ENCODE measurements around the gene NEK7. TPM values are rescaled to one million over a fixed set of nuclear protein-coding genes. Genes with fewer than 3 reads are reported as not detected.
"Not testable (repeated sequence)": the region's sequence is repeated elsewhere in the genome, so short reads cannot be mapped to it uniquely, and the experiment has no call there.

Gene NEK7
- total RNA-seq, 1 donor from 2014 or later = 62.7 TPM

DNA sequence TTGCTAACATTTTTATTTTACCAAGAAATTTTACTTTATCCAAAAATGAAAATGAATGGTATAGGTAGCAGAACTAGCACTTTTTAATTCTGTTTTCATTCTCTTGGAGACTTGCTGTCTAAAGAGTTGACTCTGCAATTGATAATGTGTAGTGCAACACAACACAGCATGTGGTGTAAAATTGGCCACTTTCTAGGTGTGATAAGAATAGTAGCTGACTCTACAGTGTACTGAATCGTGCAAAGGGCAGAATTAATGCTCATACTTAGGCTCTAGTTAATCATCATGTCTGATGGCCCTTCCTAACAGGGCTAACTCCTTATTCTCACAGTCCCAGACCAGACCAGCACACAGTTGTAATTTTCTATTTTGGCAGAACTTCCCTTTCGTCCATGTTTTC is 140.5 kb downstream of the NEK7 start:
- H3K27me3 Mint-ChIP-seq (ENCODE audit: low read depth) = no peaks in the 10 kb centered on the region
- no peak for DNase-seq (ENCODE audit: low spot score)
- H3K36me3 Mint-ChIP-seq (ENCODE audit: low read depth) = peaks cover 12% of the 10 kb centered on the region
- no peaks in the 10 kb centered on the region for H3K9me3 Mint-ChIP-seq (ENCODE audit: low read depth)
- H3K4me1 Mint-ChIP-seq (ENCODE audit: low read depth) = peaks cover 16% of the 10 kb centered on the region
- H3K27ac Mint-ChIP-seq (ENCODE audit: unreplicated experiment) = no peak overlapping the region
- H3K4me3 Mint-ChIP-seq (ENCODE audit: unreplicated experiment) = no peak overlapping the region
- no peak for TF ChIP-seq CTCF (IDR thresholded peaks at IDR 0.05)

- Mint-ChIP-seq H3K4me3 (ENCODE audit: unreplicated experiment) (no peak overlapping the region), H3K27me3 (ENCODE audit: low read depth) (no peaks in the 10 kb centered on the region)
These were observed 141.8 kb downstream of the NEK7 start for GRCh38 chr1:198298640-198299039.

DNA sequence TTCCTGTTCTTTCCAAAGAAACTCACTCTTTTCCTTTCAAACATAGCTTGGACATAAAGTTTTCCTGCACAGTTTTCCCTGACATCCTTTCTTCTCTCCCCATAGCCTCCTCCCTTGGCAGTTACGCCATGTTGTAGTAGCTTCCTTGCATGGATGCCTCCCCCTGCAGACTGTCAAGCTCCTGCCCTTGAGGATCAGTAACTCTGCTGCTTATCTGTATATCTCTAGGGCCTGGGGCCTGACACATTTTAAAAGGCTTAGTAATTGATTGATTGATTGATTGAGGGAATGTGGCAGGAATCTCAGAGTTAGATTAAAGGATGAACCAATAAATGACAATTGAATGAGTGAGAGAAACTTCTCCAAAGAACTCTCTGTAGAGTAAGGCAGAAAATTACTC is 143.7 kb downstream of the NEK7 start:
- Mint-ChIP-seq H3K4me1 (ENCODE audit: low read depth) (peaks cover 11% of the 10 kb centered on the region), H3K9me3 (ENCODE audit: low read depth) (no peaks in the 10 kb centered on the region), H3K27ac (ENCODE audit: unreplicated experiment) (no peak overlapping the region), H3K27me3 (ENCODE audit: low read depth) (no peaks in the 10 kb centered on the region), H3K4me3 (ENCODE audit: unreplicated experiment) (no peak overlapping the region), H3K36me3 (ENCODE audit: low read depth) (peaks cover 11% of the 10 kb centered on the region)
- no peak for TF ChIP-seq CTCF (IDR thresholded peaks at IDR 0.05)
- DNase-seq (ENCODE audit: low spot score) = no peak

More at GRCh38 chr1:198298640-198299039, 141.8 kb downstream of the NEK7 start:
- Mint-ChIP-seq H3K9me3 (ENCODE audit: low read depth) (no peaks in the 10 kb centered on the region), H3K36me3 (ENCODE audit: low read depth) (peaks cover 11% of the 10 kb centered on the region), H3K4me1 (ENCODE audit: low read depth) (peaks cover 16% of the 10 kb centered on the region), H3K27ac (ENCODE audit: unreplicated experiment) (no peak overlapping the region)
- TF ChIP-seq CTCF (IDR thresholded peaks at IDR 0.05) = no peak
- DNase-seq (ENCODE audit: low spot score) = no peak

DNA sequence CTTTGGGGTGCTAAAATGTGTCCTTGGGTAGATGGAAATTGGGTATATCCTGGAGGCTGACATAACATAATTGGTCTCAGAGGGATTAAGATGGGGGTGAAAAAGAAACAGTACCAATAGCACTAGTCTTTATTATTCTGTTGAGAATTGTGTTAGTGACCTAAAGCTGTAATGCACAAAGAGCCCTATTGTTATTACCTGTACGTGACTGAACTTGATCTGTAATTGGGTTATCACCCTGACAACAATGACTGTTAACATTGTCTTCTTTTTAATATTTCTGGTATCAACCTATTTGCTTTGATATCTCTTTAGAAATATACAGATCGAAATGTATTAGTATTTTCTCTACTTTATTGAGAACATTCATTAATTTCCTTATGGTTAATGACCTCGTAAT is 147.6 kb downstream of the NEK7 start:
- Mint-ChIP-seq H3K27me3 (ENCODE audit: low read depth) (no peaks in the 10 kb centered on the region), H3K4me3 (ENCODE audit: unreplicated experiment) (no peak overlapping the region), H3K27ac (ENCODE audit: unreplicated experiment) (no peak overlapping the region), H3K36me3 (ENCODE audit: low read depth) (peaks cover 7% of the 10 kb centered on the region), H3K9me3 (ENCODE audit: low read depth) (no peaks in the 10 kb centered on the region), H3K4me1 (ENCODE audit: low read depth) (no peaks in the 10 kb centered on the region)
- DNase-seq (ENCODE audit: low spot score) = no peak
- no peak for TF ChIP-seq CTCF (IDR thresholded peaks at IDR 0.05)

GRCh38 chr1:198314817-198315216 is 158.0 kb downstream of the NEK7 start:
- H3K9me3 Mint-ChIP-seq (ENCODE audit: low read depth); H3K4me3 Mint-ChIP-seq (ENCODE audit: unreplicated experiment); H3K27me3 Mint-ChIP-seq (ENCODE audit: low read depth); H3K4me1 Mint-ChIP-seq (ENCODE audit: low read depth); H3K27ac Mint-ChIP-seq (ENCODE audit: unreplicated experiment): not testable (repeated sequence)
- peaks cover 18% of the 10 kb centered on the region for H3K36me3 Mint-ChIP-seq (ENCODE audit: low read depth)
- peak; percentile 57 for DNase-seq (ENCODE audit: low spot score)

GRCh38 chr1:198315331-198315730 is 158.5 kb downstream of the NEK7 start:
- not testable (repeated sequence) for H3K4me1 Mint-ChIP-seq (ENCODE audit: low read depth); H3K4me3 Mint-ChIP-seq (ENCODE audit: unreplicated experiment); H3K9me3 Mint-ChIP-seq (ENCODE audit: low read depth); DNase-seq (ENCODE audit: low spot score); H3K27me3 Mint-ChIP-seq (ENCODE audit: low read depth); H3K27ac Mint-ChIP-seq (ENCODE audit: unreplicated experiment)
- H3K36me3 Mint-ChIP-seq (ENCODE audit: low read depth) = peaks cover 18% of the 10 kb centered on the region

Measured in chondrocyte (in vitro differentiated cells).